BLaER1 (cell line): ENCODE measurements around the gene CMTM8.

ENCODE experiments used
- H3K27ac ChIP-seq: shearing (Covaris generic); formaldehyde crosslinking; 2 replicates; pipeline ENCODE4 v1.8.1; 2022
- H3K27me3 ChIP-seq: shearing (Covaris generic); formaldehyde crosslinking; 2 replicates; pipeline ENCODE4 v1.8.1; 2022
- H3K36me3 ChIP-seq: shearing (Covaris generic); formaldehyde crosslinking; 2 replicates; pipeline ENCODE4 v1.8.1; 2022
- H3K4me1 ChIP-seq: shearing (Covaris generic); formaldehyde crosslinking; 2 replicates; pipeline ENCODE4 v1.8.1; 2022
- H3K4me2 ChIP-seq: shearing (Covaris generic); formaldehyde crosslinking; 2 replicates; pipeline ENCODE4 v1.8.1; 2022
- H3K4me3 ChIP-seq: shearing (Covaris generic); formaldehyde crosslinking; 2 replicates; pipeline ENCODE4 v1.8.1; 2022
- H3K9ac ChIP-seq: shearing (Covaris generic); formaldehyde crosslinking; 2 replicates; pipeline ENCODE4 v1.8.1; 2022
- H3K9me3 ChIP-seq: shearing (Covaris generic); formaldehyde crosslinking; 2 replicates; pipeline ENCODE4 v1.8.1; 2022
- H4K20me1 ChIP-seq: shearing (Covaris generic); formaldehyde crosslinking; 2 replicates; pipeline ENCODE4 v1.8.1; 2022
- Cebpa-rat ChIP-seq: shearing (Covaris generic); IDR thresholded peaks from 2 replicates; pipeline ENCODE4 v1.8.1; 2022

The CMTM8 gene

DNA sequence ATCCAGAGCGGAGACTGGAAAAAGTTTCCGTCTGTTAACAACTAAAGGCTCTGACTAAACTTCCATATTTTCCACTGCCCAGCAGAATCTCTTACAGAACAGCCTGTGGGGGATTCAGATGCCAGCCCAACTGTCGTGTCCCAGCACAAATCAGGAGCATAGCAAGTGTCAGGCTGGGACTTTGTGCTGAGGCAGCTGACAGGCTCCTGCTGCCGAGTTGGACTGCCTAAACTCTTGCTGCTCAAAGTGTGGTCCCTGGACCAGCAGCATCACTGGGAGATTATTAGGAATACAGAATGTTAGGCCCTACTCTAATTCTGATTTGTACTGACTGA lies 122.0 kb downstream of the CMTM8 start:
- Histone ChIP-seq H3K4me1 (peaks cover 31% of the 10 kb centered on the region), H3K4me2 (no peak overlapping the region), H3K4me3 (no peak overlapping the region), H4K20me1 (no peaks in the 10 kb centered on the region), H3K27me3 (no peaks in the 10 kb centered on the region), H3K36me3 (peaks cover 51% of the 10 kb centered on the region), H3K27ac (no peak overlapping the region), H3K9me3 (no peaks in the 10 kb centered on the region), H3K9ac (no peak overlapping the region)
- TF ChIP-seq Cebpa-rat: no peak

DNA sequence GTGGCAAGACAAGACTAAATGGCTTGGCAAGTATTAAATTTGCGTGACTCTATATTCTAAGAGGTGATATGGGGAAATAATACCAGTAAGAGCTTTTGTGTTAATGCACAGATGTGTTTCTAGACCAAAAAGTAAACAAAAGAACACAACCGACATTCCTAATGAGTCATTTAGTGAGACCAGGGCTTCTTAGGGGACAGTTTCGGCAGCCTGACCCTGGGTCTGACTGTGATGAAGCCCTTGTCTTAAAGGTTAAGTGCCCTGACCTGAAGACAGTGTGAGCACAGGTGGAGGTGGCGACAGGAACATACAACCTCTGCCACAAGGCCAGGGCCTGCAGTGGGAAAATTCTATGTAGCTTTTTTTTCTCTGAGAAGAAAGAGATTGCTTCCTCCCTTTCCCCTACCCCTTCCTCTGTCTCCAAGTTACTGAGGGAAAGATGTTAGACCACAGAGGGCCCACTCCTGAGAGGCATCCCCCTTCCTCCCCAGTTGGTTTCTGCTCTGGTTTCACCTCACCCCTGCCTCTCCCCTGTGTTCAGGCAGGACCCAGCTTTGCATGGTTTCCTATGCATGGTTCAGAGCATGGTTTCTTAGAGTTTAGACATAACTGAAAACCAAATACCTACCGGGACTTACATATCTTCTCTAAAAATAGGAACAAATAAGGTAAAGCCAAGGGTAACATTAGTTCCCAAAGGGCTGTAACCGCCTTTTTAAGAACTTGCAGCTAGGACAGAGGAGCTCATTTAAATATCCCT lies 128.3 kb downstream of the CMTM8 start:
- H3K27ac ChIP-seq: peak overlapping the region; percentile 95
- peak overlapping the region; percentile 87 for H3K4me2 ChIP-seq
- H3K9me3 ChIP-seq: no peaks in the 10 kb centered on the region
- no peak for TF ChIP-seq Cebpa-rat
- H3K36me3 ChIP-seq: peaks cover 29% of the 10 kb centered on the region
- H3K4me1 ChIP-seq: peaks cover 87% of the 10 kb centered on the region
- H3K4me3 ChIP-seq: peak overlapping the region; percentile 73
- H4K20me1 ChIP-seq: peaks cover 8% of the 10 kb centered on the region; the same call in 1 of the 2 replicates
- peaks cover 27% of the 10 kb centered on the region; the same call in 1 of the 2 replicates for H3K27me3 ChIP-seq
- peak overlapping the region; percentile 94 for H3K9ac ChIP-seq

DNA sequence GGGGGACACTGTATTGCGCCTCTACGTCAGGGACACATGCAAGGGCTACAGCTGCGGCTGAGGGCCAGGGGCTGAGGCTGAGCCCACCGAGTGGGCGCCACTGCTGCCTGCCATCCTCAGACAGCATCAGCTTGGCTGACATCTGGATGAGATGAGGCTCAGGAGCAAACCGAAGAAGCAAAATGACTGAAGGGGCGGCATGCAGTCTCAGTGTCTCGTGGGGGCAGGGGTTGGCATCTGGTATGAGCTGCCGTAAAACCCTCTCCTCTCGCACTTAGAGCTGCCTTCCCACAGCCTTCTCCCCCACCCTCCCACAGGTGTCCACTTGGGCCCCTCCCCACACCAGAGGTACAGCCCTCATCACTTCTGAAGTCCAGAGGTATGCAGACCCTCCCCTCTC lies 129.0 kb downstream of the CMTM8 start:
- Histone ChIP-seq H3K27ac (peak overlapping the region; percentile 95), H3K4me3 (peak overlapping the region; percentile 73), H3K36me3 (peaks cover 24% of the 10 kb centered on the region), H3K4me1 (peaks cover 92% of the 10 kb centered on the region), H3K27me3 (peaks cover 27% of the 10 kb centered on the region; the same call in 1 of the 2 replicates), H3K9ac (peak overlapping the region; percentile 94), H3K4me2 (peak overlapping the region; percentile 87), H3K9me3 (no peaks in the 10 kb centered on the region), H4K20me1 (peaks cover 14% of the 10 kb centered on the region; the same call in 1 of the 2 replicates)
- no peak for TF ChIP-seq Cebpa-rat

DNA sequence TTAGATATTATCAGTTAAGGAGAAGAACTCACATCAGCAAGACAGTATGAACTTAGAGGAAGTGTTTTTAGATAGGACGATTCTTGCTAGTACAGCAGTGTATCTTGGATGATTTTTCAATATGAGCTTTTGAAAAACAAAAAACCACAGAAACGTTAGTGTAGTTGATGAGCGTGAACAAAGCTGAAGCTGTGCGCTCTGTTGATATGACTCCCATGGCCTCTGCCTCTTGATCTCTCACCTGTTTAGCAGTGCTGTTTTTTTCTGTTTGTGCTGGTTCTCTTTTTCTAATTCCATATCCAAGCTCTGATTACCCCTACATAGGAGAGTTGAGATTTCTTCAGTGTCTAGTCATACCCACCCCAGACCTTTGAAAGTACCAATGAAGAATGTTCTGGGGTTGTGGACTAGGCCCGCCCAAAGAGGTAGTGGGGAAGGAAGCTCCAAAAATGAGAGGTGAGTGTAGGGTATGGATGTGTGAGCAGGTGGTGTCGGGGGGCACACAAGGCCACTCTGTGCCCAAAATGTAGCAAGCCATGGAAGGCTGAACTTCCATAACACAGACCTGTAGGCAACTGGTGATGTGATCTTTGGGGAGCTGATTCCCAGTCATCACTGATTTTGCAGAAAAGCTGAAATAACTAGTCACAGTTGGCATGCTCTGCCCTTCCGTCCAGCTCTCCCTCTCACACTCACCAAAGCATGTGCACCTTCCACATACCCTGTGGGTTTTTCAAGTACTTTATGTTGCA lies 133.2 kb downstream of the CMTM8 start:
- Histone ChIP-seq H3K4me2 (peak overlapping the region; percentile 87), H3K4me1 (peaks cover 97% of the 10 kb centered on the region), H3K27me3 (peaks cover 27% of the 10 kb centered on the region; the same call in 1 of the 2 replicates), H4K20me1 (peaks cover 40% of the 10 kb centered on the region; the same call in 1 of the 2 replicates), H3K9ac (peak overlapping the region; percentile 94), H3K9me3 (no peaks in the 10 kb centered on the region), H3K27ac (peak overlapping the region; percentile 95), H3K36me3 (peaks cover 10% of the 10 kb centered on the region; the same call in 1 of the 2 replicates), H3K4me3 (peak overlapping the region; percentile 73)
- no peak for TF ChIP-seq Cebpa-rat

DNA sequence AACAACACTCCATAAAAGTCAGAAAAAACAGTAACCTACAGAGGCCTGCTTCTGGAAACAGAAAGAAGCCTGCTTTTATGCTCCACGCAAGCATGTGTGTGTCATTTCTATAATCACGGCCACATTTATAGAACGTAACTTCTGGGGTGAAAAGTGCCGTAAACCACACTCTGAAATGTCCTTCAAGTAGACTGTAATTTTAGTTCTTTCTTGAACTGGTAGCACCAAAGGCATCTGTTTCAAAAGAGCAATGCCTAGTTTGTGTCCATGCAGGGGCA lies 133.7 kb downstream of the CMTM8 start:
- peaks cover 23% of the 10 kb centered on the region; the same call in 1 of the 2 replicates for H3K27me3 ChIP-seq
- TF ChIP-seq Cebpa-rat: no peak
- peaks cover 10% of the 10 kb centered on the region; the same call in 1 of the 2 replicates for H3K36me3 ChIP-seq
- peak overlapping the region; percentile 94 for H3K9ac ChIP-seq
- H3K4me2 ChIP-seq: peak overlapping the region; percentile 87
- H3K9me3 ChIP-seq: no peaks in the 10 kb centered on the region
- H3K27ac ChIP-seq: peak overlapping the region; percentile 95
- H3K4me3 ChIP-seq: peak overlapping the region; percentile 73
- H4K20me1 ChIP-seq: peaks cover 40% of the 10 kb centered on the region; the same call in 1 of the 2 replicates
- peaks cover 91% of the 10 kb centered on the region for H3K4me1 ChIP-seq

DNA sequence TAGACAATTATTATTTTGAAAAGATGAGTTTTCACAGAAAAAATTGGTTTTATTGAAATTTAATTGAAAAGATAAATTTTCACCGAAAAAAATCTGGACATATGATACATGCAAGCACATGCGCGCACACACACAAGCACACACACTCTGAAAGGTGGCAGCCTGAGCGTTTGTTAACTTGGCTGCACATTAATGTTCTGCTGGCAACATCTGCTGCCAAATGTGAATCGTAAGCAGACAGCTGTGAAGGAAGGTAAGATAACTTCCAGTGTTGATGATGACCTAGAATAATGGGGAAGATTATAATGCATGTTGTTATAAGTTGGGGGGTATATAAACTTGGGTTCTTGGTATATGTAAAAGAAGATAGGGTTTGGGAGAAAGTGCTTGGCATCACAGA lies 134.8 kb downstream of the CMTM8 start:
- peaks cover 15% of the 10 kb centered on the region; the same call in 1 of the 2 replicates for H3K27me3 ChIP-seq
- peaks cover 10% of the 10 kb centered on the region; the same call in 1 of the 2 replicates for H3K36me3 ChIP-seq
- no peak overlapping the region for H3K27ac ChIP-seq
- H4K20me1 ChIP-seq: peaks cover 40% of the 10 kb centered on the region; the same call in 1 of the 2 replicates
- no peak for TF ChIP-seq Cebpa-rat
- no peak overlapping the region for H3K9ac ChIP-seq
- H3K4me2 ChIP-seq: peak overlapping the region; percentile 87
- no peak overlapping the region for H3K4me3 ChIP-seq
- H3K9me3 ChIP-seq: no peaks in the 10 kb centered on the region
- peaks cover 80% of the 10 kb centered on the region for H3K4me1 ChIP-seq

DNA sequence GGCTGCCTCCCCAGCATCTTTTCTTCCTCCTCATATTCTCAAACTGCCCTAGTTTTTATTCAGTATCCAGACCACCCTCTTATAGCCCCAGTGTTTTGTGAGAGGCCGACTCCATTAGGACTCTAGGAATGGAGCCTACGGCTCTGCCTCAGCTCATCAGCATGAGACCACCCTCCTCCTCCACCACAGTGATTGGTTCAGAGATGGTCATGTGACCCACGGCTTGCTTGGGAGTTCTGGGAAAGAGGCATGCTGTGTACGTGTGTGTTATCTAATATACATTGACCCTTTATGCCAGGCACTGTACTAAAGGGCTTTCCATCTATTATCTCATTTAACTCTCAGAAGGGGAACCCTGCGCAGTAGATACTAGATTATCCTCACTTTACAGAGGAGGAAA lies 135.4 kb downstream of the CMTM8 start:
- no peak for TF ChIP-seq Cebpa-rat
- H3K27ac ChIP-seq: no peak overlapping the region
- H3K4me1 ChIP-seq: peaks cover 76% of the 10 kb centered on the region
- peaks cover 10% of the 10 kb centered on the region; the same call in 1 of the 2 replicates for H3K36me3 ChIP-seq
- no peak overlapping the region for H3K9ac ChIP-seq
- peaks cover 40% of the 10 kb centered on the region; the same call in 1 of the 2 replicates for H4K20me1 ChIP-seq
- H3K9me3 ChIP-seq: no peaks in the 10 kb centered on the region
- H3K27me3 ChIP-seq: peaks cover 9% of the 10 kb centered on the region; the same call in 1 of the 2 replicates
- H3K4me2 ChIP-seq: peak overlapping the region; percentile 87
- no peak overlapping the region for H3K4me3 ChIP-seq

DNA sequence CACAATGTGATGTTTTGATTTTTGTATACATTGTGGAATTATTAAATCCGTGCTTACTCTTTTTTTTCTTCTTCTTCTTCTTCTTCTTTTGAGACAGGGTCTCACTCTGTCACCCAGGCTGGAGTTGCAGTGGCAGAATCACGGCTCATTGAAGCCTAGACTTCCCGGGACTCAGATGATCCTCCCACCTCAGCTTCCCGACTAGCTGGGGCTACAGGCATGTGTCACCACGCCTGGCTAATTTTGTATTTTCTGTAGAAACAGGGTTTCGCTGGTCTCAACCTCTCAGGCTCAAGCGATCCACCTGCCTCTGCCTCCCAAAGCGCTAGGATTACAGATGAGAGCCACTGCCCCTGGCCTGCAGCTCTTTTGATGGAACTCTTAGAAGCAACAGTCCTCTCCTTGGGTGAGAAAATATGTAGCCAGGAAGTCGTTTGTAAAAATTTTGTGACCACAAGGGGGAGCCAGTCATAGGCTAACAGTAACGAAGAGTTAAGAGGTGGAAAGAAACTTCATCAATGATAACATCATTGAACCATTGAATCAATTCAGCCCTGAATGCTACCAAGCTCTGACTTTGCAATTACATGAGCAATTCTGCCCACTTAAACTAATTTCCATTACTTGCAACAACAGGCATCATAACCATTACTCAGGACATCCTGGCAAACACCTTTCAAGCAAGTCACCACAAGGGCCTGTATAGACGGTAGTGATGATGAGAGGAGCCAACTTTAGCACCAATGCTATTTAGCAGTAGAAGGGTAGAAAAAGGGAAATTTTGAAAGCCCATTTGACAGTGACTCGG lies 136.5 kb downstream of the CMTM8 start:
- peaks cover 40% of the 10 kb centered on the region; the same call in 1 of the 2 replicates for H4K20me1 ChIP-seq
- H3K27me3 ChIP-seq: no peaks in the 10 kb centered on the region
- H3K4me2 ChIP-seq: peak overlapping the region; percentile 87
- H3K4me3 ChIP-seq: no peak overlapping the region
- peaks cover 65% of the 10 kb centered on the region for H3K4me1 ChIP-seq
- H3K9me3 ChIP-seq: no peaks in the 10 kb centered on the region
- peaks cover 10% of the 10 kb centered on the region; the same call in 1 of the 2 replicates for H3K36me3 ChIP-seq
- no peak for TF ChIP-seq Cebpa-rat
- H3K9ac ChIP-seq: no peak overlapping the region
- peak overlapping the region; percentile 39; the same call in 1 of the 2 replicates for H3K27ac ChIP-seq

DNA sequence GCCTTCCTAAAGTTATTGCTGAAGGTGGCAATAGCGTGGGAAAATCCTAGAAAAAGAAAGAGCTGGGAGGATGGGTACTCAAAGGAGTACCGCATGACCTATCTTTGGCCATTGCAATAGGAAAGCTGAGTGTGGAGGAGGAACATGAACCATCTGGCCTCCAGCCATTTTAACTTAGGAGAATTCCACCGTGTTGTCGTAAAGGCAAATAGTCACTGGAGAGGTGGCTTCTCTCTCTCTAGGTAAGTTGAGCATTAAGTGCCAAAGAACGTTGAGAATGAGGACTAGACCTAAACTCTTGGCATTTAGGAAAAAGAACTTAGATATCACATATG lies 137.1 kb downstream of the CMTM8 start:
- H3K9ac ChIP-seq: no peak overlapping the region
- no peak overlapping the region for H3K4me3 ChIP-seq
- H3K4me2 ChIP-seq: peak overlapping the region; percentile 87; the same call in 1 of the 2 replicates
- H3K4me1 ChIP-seq: peaks cover 59% of the 10 kb centered on the region
- H3K27me3 ChIP-seq: no peaks in the 10 kb centered on the region
- H3K27ac ChIP-seq: no peak overlapping the region
- H4K20me1 ChIP-seq: peaks cover 40% of the 10 kb centered on the region; the same call in 1 of the 2 replicates
- peaks cover 5% of the 10 kb centered on the region; the same call in 1 of the 2 replicates for H3K36me3 ChIP-seq
- no peaks in the 10 kb centered on the region for H3K9me3 ChIP-seq
- TF ChIP-seq Cebpa-rat: no peak
